Nephron progenitor cell (in vitro differentiated cells): Measurements from ENCODE around the gene MYL4.
"Not testable (repeated sequence)": the region's sequence is repeated elsewhere in the genome, so short reads cannot be mapped to it uniquely, and the experiment has no call there.

Experiments
- DNase-seq: peaks from one replicate; pipeline ENCODE4 v3.0.0; 2021
- H3K27ac Mint-ChIP-seq: 2 replicates; pipeline ENCODE4 v1.8.0; 2021; ENCODE audit warnings: mild to moderate bottlenecking, moderate library complexity, mixed read lengths
- H3K27me3 Mint-ChIP-seq: 2 replicates; pipeline ENCODE4 v1.8.0; 2021; ENCODE audit warnings: mild to moderate bottlenecking, low read depth, mixed read lengths; ENCODE audit not compliant: poor library complexity
- H3K36me3 Mint-ChIP-seq: 2 replicates; pipeline ENCODE4 v1.8.0; 2021; ENCODE audit warnings: low read depth, mixed read lengths
- H3K4me1 Mint-ChIP-seq: 2 replicates; pipeline ENCODE4 v1.8.0; 2021; ENCODE audit warnings: mixed read lengths
- H3K4me3 Mint-ChIP-seq: 2 replicates; pipeline ENCODE4 v1.8.0; 2021; ENCODE audit warnings: mild to moderate bottlenecking, moderate library complexity, mixed read lengths
- H3K9me3 Mint-ChIP-seq: 2 replicates; pipeline ENCODE4 v1.8.0; 2021; ENCODE audit warnings: mild to moderate bottlenecking, moderate library complexity, mixed read lengths
- TF ChIP-seq, protein P1 (sequence below): fragments of 200-600 bp; sonication (generic); IDR thresholded peaks from 2 replicates; pipeline ENCODE4 v1.5.0; 2021; ENCODE audit warnings: antibody characterized with exemption

The MYL4 gene

DNA sequence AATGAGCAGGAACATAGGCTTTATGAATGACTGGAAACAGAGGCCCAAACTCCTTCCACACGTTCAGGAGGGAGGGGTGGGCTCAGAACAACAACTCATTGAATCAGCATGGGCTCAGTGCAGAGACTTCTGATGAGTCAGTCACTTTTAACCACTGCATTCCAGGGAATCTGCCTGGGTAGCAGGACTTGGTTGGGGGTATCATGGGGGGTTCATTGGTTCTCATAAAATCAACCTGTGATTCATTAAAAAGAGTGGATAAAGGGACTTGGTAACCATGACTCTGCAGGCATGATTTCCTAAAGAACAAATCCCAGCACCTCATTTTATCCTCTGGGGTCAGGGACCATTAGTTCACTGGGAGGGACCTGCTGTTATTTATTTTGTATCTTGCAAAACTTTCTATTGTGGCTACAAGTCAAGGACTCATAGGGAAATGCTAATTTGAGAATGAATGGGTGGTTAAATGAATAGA lies 58.2 kb downstream of the MYL4 start:
- H3K27me3 Mint-ChIP-seq = peaks cover 4% of the 10 kb centered on the region
- peaks cover 22% of the 10 kb centered on the region for H3K9me3 Mint-ChIP-seq
- H3K36me3 Mint-ChIP-seq = peaks cover 4% of the 10 kb centered on the region
- H3K4me1 Mint-ChIP-seq = peaks cover 18% of the 10 kb centered on the region
- no peak overlapping the region for H3K27ac Mint-ChIP-seq
- TF ChIP-seq, protein P1, sequence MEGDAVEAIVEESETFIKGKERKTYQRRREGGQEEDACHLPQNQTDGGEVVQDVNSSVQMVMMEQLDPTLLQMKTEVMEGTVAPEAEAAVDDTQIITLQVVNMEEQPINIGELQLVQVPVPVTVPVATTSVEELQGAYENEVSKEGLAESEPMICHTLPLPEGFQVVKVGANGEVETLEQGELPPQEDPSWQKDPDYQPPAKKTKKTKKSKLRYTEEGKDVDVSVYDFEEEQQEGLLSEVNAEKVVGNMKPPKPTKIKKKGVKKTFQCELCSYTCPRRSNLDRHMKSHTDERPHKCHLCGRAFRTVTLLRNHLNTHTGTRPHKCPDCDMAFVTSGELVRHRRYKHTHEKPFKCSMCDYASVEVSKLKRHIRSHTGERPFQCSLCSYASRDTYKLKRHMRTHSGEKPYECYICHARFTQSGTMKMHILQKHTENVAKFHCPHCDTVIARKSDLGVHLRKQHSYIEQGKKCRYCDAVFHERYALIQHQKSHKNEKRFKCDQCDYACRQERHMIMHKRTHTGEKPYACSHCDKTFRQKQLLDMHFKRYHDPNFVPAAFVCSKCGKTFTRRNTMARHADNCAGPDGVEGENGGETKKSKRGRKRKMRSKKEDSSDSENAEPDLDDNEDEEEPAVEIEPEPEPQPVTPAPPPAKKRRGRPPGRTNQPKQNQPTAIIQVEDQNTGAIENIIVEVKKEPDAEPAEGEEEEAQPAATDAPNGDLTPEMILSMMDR = no peak
- H3K4me3 Mint-ChIP-seq = no peak overlapping the region
- DNase-seq = no peak

DNA sequence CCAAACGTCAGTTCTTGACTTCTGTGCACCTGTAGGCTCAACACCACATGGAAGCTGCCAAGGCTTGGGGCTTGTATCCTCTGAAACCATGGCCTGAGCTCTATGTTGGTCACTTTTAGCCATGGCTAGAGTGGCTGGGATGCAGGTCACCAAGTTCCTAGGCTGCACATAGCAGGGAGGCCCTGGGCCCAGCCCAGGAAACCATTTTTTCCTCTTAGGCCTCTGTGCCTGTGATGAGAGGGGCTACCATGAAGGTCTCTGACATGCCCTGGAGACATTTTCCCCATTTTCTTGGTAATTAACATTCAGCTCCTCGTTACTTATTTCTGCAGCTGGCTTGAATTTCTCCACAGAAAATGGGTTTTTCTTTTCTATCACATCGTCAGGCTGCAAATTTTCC lies 59.8 kb downstream of the MYL4 start:
- not testable (repeated sequence) for H3K27me3 Mint-ChIP-seq
- H3K4me1 Mint-ChIP-seq = peaks cover 22% of the 10 kb centered on the region

DNA sequence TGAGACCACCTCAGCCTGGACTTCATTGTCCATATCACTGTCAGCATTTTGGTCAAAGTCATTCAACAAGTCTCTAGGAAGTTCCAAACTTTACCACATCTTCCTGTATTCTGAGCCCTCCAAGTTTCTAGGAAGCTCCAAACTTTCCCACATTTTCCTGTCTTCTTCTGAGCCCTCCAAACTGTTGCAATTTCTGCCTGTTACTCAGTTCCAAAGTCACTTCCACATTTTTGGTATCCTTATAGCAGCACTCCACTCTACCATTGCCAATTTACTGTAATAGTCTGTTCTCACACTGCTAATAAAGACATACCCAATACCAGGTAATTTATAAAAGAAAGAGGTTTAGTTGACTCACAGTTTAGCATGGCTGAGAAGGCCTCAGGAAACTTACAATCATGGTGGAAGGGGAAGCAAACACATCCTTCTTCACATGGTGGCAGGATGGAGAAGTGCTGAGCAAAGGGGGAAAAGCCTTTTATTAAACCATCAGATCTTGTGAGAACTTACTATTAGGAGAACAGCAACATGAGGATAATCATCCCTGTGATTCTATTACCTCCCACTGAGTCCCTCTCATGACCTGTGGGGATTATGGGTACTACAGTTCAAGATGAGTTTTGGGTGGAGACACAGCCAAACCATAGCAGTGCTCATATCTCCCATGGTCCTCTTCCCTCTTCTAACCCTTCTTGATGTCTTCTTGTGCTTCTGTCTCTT lies 60.6 kb downstream of the MYL4 start:
- H3K4me3 Mint-ChIP-seq, H3K27ac Mint-ChIP-seq, H3K27me3 Mint-ChIP-seq, DNase-seq, H3K36me3 Mint-ChIP-seq: not testable (repeated sequence)
- H3K9me3 Mint-ChIP-seq = peaks cover 22% of the 10 kb centered on the region
- peaks cover 23% of the 10 kb centered on the region for H3K4me1 Mint-ChIP-seq

More for the DNA sequence above, 59.8 kb downstream of the MYL4 start:
- not testable (repeated sequence) for H3K36me3 Mint-ChIP-seq, H3K4me3 Mint-ChIP-seq, H3K27ac Mint-ChIP-seq, DNase-seq
- peaks cover 22% of the 10 kb centered on the region for H3K9me3 Mint-ChIP-seq

DNA sequence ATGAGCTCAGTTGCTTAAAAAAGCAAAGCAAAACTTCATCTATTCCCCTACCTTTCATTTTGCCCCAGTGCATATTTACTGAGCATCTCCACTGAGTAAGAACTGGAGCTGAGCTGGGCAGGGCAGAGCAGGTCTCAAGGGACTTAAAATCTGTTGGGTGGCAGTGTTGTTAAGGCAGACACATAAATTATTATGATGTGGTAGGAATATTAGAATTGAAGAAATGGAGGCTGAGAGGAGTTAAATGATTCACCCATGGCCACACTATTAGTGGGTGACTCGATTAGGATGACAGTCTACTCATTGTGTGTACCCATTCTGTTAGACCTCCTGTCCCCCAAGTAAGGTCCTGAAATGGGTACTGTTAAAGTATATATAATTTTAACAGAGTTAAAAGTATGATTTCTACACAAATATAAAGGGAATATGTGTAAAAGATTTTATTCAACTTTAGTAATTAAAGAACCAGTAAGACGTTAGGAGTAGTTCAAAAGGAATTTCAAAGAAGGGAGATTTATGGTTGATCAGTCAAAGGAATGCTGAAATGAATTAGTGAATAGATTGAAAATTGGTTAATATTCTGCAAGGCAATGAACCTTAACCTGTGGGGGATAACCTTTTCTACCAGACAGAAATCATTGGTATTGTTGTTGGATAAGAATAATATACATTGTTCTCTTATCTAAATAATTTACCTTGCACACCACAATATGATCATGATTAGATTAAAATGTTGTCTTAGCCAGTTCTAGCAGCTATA lies 62.0 kb downstream of the MYL4 start:
- Mint-ChIP-seq H3K27ac (no peak overlapping the region), H3K4me1 (peaks cover 35% of the 10 kb centered on the region), H3K36me3 (peaks cover 4% of the 10 kb centered on the region), H3K4me3 (no peak overlapping the region), H3K27me3 (peaks cover 4% of the 10 kb centered on the region), H3K9me3 (peaks cover 22% of the 10 kb centered on the region)
- TF ChIP-seq, protein P1 = no peak
- no peak for DNase-seq

DNA sequence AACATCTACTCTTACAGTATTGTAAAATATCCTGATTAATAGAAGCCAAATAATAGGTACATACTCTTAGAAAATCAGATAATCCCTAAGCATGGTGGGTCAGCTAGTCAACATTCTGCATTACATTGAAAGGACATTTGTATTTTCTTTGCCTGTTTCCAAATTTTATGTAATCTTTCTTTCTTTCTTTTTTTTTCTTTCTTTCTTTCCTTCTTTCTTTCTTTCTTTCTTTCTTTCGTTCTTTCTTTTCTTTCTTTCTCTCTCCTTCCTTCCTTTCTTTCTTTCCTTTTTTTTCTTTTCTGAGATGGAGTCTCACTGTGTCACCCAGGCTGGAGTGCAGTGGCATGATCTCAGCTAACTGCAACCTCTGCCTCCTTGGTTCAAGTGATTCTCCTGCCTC lies 63.3 kb downstream of the MYL4 start:
- peaks cover 22% of the 10 kb centered on the region for H3K9me3 Mint-ChIP-seq
- TF ChIP-seq, protein P1 = no peak
- no peak for DNase-seq
- peaks cover 4% of the 10 kb centered on the region for H3K27me3 Mint-ChIP-seq
- H3K27ac Mint-ChIP-seq = no peak overlapping the region
- H3K4me1 Mint-ChIP-seq = peaks cover 38% of the 10 kb centered on the region
- no peak overlapping the region for H3K4me3 Mint-ChIP-seq
- peaks cover 4% of the 10 kb centered on the region for H3K36me3 Mint-ChIP-seq

DNA sequence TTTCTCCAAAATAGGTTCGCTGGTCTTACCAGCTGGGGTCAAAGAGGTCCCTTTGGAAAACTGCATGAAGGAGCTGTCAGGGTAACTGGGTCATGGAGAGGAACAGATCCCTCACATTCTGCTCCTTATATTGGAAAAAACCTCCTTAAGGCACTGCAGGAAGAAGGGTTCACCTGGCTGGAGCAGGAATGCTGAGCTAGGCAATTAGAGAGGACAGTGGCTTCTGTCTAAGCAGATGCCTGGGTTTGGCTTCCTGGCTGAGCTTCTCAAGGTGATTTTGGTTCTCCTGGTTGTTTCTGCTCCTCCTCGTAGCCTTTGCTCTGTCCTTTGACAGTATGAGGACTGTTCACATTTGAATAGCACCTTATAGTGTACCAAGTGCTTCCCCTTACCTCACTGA lies 64.1 kb downstream of the MYL4 start:
- Mint-ChIP-seq H3K4me3 (no peak overlapping the region), H3K9me3 (peaks cover 15% of the 10 kb centered on the region), H3K4me1 (peaks cover 42% of the 10 kb centered on the region), H3K27me3 (peaks cover 4% of the 10 kb centered on the region), H3K27ac (no peak overlapping the region), H3K36me3 (peaks cover 4% of the 10 kb centered on the region)
- no peak for DNase-seq
- TF ChIP-seq, protein P1 = no peak
